GM23248 (cell line): ENCODE data around the gene LACTBL1.

Source experiments
- EZH2 ChIP-seq: fragments of 200-600 bp; sonication (generic); IDR thresholded peaks from 2 replicates; pipeline ENCODE4 v1.6.1; 2018; ENCODE audit warnings: antibody characterized with exemption, mild to moderate bottlenecking; ENCODE audit not compliant: insufficient read depth, poor library complexity, severe bottlenecking
- EZH2phosphoT487 ChIP-seq: fragments of 200-600 bp; sonication (generic); IDR thresholded peaks from 2 replicates; pipeline ENCODE4 v1.6.1; 2018; ENCODE audit warnings: antibody characterized with exemption, moderate library complexity, mild to moderate bottlenecking, low read depth; ENCODE audit not compliant: insufficient read depth

GRCh38 chr1:23019863-23020625 is 47.4 kb upstream of the LACTBL1 start:
- no peak for TF ChIP-seq EZH2
- TF ChIP-seq EZH2phosphoT487 = no peak
